ENCODE results near the gene CD3E.

Gene CD3E

DNA sequence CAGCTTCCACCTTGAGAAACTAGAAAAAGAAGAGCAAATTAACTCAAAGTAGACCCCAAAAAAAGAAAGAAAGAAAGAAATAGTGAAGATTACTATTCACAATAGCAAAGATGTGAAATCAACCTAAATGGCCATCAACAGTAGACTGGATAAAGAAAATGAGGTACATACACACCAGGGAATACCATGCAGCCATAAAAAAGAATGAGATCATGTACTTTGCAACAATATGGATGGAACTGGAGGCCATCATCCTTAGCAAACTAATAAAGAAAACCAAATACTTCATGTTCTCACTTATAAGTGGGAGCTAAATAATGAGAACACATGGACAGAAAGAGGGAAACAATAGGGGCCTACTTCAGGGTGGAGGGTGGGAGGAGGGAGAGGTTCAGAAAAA lies 24.2 kb downstream of the CD3E start:
- no peak for DNase-seq (ENCODE audit: low spot score)

DNA sequence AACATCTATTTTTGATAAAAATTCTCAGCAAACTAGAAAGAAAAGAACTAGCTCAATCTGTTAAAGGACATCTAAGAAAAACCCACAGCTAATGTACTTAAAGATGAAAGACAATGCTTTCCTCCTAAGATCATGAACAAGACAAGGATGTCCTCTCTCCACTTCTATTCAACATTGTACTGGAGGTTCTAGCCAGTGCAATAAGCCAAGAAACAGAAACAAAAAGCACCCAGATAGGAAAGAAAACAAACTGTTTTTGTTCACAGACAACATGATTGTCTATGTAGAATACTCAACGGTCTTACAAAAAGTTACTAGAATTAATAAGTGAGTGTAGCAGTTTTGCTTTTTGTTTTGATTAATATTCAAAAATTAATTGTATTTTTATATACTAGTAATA lies 30.2 kb downstream of the CD3E start:
- DNase-seq (ENCODE audit: low spot score): no peak

DNA sequence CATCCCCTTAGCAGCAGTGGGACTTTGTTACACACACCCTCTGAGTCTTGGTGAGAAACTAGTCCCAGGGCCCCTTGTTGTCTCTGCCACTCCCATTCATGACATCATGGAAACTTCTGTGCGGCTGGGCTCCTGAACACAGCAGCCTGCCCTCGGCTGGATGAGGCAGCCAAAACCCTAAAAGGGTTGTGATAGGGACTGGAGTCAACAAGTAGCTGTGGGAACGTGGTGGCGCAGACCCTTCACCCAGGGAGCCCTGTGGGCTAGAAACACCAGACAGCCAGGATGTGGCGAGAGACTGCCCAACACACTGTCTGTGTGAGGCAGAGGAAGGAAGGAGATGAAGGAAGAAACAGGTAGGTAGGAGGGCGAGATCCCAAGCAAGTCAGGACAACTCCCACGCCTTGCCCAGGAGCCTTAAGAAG lies 34.1 kb downstream of the CD3E start:
- no peak for DNase-seq (ENCODE audit: low spot score)

DNA sequence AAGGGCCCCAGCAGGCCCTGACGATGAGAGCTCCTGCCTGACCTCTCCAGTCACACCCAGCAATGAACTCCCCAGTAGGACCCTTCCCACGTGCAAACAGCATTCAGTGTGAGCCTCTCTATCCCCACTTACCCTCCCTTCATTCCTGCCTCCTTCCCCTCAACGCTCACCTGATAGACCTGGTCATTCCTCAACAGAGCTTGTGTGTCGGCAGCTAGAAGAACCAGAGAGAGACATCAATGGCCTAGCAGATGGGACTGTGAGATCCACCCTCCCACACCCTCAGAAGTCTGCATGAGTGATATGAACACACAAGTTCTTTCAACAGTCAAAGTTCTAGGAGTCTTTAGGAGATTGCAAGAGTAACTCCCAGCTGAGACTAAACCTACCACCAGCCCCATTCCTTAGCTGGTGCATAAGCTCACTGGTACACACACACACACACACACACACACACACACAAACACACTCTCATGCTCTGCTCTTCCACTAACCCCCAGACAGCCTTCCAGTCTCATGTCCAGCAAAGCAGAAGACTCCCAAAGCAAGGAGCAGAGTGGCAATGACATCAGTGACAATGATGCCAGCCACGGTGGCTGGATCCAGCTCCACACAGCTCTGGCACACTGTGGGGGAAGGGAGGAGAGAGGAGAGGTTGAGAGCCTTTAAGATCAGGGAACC lies 34.9 kb downstream of the CD3E start:
- no peak for DNase-seq (ENCODE audit: low spot score)

DNA sequence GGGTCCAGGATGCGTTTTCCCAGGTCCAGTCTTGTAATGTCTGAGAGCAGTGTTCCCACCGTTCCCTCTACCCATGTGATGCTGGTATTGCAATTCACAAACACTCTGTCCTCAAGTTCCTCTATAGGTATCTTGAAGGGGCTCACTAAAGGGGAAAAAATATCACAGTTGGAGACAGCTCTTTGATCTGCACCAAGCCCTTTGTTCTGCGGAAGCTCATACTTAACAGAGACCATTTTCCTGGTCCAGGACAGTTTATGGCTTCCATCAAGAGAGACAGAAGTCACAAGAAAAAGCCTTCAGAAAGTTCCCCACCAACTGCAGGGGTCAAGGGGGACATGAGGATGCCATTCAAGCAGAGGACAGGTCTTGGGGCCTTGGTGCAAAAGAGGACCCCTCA lies 35.9 kb downstream of the CD3E start:
- DNase-seq (ENCODE audit: low spot score): no peak

DNA sequence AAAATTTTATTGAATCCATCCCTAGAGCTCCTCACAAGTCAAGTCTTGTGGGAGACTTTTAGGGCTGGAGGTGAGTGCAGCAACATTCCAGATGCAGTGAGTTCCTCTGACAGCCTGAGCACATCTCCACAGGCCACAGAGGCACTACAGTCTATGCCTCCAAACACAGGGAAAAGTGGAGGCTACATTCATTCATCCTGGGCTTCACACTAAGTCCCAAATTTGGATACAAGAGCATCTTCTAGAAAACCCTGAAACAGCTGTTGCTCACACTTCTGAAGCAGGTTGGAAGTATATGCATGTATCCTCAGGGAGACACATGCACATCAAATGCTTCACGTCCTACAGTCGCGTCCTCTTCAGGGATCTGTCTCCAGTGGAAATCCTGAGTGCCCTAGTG lies 36.7 kb downstream of the CD3E start:
- DNase-seq (ENCODE audit: low spot score): no peak

DNA sequence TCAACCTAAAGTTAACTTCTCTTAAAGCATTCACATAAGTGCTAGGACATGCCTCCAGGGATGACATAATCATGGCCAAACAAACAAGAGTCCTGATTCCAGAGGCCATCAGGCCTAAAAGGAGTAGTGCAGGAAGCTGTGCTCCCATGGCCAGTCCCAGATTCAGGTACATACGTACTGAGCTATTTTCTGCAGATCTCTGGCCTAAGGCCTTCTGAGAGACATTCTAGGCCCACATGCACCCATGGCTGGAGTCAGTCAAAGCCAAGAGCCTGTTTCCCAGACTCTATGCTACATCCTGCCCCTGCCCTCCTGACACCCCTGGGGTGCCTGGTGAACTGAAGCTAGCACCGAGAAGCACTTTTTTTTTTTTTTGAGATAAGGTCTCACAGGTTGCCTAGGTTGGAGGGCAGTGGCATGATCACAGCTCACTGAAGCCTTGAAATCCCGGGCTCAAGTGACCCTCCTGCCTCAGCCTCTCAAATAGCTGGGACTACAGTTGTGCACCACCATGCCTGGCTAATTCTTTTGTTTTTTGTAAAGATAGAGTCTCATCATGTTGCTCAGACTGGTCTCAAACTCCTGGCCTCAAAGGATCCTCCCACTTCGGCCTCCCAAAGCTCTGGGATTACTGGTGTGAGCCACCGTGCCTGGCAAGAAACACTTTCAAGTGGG lies 37.4 kb downstream of the CD3E start:
- no peak for DNase-seq (ENCODE audit: low spot score)

DNA sequence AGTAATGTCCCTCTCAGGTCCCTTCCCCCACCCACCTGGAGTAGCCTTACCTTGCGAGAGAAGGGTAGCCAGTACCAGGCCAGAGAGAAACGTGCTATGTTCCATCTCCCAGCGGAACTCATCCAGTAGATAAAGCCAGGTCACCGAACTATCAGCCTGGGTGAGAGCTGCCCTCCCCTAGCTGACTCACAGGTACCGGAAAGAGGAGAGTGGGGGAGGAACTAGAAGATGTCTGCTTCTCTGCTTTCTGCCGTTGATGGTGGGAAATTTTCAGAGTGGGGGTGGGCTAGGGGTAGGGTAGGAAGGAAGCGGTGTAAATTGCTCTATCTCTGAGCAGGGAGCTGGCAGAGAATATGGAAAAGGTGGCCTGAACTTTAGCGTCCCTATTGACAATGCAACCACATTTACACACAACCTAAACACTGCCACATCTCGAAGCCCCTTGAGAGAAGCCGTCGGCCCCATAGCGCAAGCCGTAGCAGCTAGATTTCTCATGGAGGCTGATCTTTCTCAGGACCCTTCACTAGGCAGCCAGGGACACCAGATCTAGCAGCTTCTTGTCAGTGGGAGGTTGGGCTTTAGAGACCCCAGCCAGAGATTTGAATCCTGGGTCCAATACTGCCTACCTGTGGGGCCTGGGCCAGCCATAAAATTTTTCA lies 38.1 kb downstream of the CD3E start, which contains the start of gene CD3D:
CD3D (minus strand) TSS at position 203 of the 659 bp plus-strand sequence; CDS start at position 105, 98 bp downstream.
- DNase-seq (ENCODE audit: low spot score): no peak

DNA sequence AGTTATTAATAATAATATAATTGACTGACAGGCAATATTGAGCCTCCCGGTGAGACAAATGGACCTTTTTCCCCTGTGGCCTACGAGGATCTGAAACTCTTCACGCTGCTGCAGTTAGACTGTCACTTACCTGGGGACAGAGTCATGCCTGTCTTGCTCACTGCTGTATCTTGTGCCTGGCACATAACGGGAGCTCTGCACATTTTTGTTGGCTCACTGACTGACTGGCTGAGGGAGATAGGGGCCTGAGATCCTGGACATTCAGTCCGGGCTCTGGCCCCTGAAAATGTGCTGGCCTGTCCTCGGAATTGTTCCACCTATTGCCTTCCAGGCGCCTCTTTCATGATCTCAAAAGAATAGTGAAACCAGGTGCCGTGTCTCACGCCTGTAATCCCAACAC lies 38.7 kb downstream of the CD3E start:
- no peak for DNase-seq (ENCODE audit: low spot score)

DNA sequence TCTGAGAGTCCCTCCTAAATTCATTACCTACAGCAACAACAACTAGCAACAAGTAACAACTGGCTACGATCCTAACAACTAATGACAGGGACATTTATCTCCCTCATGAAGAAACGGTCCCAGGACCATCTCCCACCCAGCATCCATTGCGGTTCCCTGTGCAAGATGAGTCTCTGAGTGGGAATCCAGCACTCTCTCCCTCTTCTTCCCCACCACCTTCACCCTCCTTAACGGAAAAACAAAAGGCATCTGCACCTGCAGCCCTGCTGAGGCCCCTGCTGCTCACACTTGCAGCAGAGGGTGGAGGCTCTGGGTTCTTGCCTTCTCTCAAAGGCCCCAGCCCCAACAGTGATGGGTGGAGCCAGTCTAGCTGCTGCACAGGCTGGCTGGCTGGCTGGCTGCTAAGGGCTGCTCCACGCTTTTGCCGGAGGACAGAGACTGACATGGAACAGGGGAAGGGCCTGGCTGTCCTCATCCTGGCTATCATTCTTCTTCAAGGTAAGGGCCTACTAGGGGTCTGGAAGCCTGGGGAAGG lies 39.5 kb downstream of the CD3E start, which contains the start of gene CD3G:
CD3G (plus strand) TSS at position 364 of the 535 bp plus-strand sequence; CDS start at position 444, 80 bp downstream.
- no peak for DNase-seq (ENCODE audit: low spot score)

DNA sequence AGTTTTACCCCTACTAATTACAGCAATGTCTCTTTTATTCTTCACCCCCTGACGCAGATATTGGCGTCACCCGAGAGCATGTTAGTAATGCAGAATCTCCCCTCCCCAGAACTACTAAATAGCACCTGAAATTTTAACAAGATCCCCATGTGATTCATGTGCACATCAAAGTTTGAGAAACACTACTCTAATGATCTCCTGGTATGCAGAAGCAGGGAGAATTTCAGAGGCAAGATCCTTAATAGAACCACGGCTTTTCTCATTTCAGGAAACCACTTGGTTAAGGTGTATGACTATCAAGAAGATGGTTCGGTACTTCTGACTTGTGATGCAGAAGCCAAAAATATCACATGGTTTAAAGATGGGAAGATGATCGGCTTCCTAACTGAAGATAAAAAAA lies 44.9 kb downstream of the CD3E start:
- DNase-seq (ENCODE audit: low spot score): no peak

DNA sequence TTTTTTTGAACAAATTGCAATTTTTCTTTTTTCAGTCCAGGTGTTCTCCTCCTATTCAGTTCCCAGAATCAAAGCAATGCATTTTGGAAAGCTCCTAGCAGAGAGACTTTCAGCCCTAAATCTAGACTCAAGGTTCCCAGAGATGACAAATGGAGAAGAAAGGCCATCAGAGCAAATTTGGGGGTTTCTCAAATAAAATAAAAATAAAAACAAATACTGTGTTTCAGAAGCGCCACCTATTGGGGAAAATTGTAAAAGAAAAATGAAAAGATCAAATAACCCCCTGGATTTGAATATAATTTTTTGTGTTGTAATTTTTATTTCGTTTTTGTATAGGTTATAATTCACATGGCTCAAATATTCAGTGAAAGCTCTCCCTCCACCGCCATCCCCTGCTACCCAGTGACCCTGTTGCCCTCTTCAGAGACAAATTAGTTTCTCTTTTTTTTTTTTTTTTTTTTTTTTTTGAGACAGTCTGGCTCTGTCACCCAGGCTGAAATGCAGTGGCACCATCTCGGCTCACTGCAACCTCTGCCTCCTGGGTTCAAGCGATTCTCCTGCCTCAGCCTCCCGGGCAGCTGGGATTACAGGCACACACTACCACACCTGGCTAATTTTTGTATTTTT lies 48.7 kb downstream of the CD3E start:
- no peak for DNase-seq (ENCODE audit: low spot score)

DNA sequence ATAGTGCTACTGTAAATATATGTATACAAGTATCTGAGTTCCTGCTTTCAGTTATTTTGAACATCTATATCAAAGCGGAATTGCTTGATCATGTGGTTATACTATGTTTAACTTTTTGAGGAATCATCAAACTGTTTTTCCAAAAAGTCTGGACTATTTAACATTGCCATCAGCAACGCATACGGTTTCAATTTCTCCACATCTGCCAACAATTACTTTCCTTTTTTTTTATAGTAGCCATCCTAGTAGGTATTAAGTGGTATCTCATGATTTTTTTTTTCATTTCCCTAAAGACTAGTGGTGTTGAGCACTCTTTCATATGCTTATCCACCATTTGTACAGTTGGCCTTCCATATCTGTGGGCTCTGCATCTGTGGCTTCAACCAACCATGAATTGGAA lies 53.5 kb downstream of the CD3E start:
- no peak for DNase-seq (ENCODE audit: low spot score)

DNA sequence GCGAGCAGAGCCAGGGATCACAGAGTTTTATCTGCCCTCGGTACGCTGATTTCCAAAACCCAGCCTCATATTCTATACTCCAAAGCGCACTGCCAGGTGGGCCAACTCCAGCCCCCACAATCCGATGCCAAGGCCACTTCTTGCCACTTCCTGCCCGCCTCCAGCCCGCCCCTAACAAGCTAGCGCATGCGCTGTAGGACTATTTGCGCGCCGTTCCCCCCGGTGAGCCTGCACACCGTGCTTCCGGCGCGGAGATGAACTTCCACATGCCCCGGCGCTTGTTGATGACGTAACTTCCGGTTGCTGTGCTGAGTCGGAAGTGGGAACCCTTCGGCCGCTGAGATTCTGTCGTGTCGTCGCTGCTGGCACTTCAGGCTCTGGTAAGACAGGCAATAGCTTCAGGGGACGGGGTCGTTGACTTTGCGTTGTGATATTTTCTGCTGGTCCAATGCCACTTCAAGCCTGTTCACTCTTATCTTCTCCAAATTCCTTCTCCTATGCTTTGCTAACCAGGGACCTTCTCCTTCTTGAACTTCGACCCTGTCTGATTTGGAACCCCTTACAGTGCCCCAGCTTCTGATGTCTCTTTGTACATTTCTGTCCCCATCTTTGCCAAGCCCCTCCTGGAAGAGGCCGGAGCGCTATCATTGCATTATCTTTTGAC lies 54.9 kb downstream of the CD3E start, which contains the start of gene UBE4A:
UBE4A (plus strand) TSS at position 306 of the 664 bp plus-strand sequence. CDS start 5,481 bp downstream, outside the sequence.
- peak; percentile 93 for DNase-seq (ENCODE audit: low spot score)

DNA sequence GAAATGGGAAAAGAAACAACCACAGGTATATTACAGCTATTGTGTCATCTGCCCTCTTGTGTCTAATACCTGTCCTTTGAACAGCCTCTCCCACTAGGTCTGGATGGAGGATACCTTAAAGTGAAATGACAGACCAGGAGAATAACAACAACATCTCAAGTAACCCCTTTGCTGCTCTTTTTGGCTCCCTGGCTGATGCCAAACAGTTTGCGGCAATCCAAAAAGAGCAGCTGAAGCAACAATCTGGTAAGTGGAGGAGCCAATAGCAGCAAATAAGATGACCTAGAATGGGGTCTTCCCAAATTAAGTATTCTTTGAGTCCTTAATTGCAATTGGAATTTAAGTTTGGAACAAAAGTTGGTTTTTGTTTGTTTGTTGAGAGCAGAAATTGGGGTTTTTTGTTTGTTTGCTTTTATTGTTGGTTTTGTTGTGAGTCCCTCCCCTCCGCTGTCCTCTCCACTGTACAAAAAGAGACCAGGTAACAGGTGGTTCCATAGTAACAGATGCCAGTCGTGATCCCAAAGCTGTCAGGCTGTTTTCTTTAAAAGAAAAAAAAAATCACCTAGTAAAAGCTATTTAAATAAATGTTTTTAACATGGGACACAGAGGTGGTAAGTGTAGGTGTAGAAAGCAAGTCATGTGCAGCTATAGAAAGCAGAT lies 60.6 kb downstream of the CD3E start:
- DNase-seq (ENCODE audit: low spot score): no peak

All from globus pallidus (tissue), 1 donor.